ENCODE results near the gene IPO13.

The IPO13 gene

GRCh38 chr1:43992232-43992995 lies 45.7 kb downstream of the IPO13 start:
- no peak for DNase-seq

- DNase-seq: no peak
Measured at GRCh38 chr1:43993206-43993914, 46.6 kb downstream of the IPO13 start.

DNA sequence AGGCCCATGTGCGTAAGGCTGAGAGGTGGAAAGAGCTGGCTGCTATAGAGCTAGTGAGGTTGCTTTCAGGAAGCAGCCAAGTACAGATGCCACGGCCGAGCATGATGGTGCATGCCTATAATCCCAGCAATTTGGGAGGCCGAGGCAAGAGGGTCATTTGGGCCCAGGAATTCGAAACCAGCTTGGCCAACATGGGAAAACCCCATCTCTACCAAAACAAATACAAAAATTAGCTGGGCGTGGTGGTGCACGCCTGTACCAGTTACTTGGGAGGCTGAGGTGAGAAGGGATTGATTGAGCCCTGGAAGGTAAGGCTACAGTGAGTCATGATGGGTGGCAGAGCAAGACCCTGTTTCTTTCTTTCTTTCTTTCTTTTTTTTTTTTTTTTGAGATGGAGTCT lies 47.3 kb downstream of the IPO13 start:
- no peak for DNase-seq

- DNase-seq: no peak
Measured at GRCh38 chr1:43994794-43995790, 48.3 kb downstream of the IPO13 start.

- no peak for DNase-seq
Measured at GRCh38 chr1:43995984-43996732, 49.4 kb downstream of the IPO13 start.

GRCh38 chr1:43996733-43997115 lies 50.0 kb downstream of the IPO13 start:
- no peak for DNase-seq

DNA sequence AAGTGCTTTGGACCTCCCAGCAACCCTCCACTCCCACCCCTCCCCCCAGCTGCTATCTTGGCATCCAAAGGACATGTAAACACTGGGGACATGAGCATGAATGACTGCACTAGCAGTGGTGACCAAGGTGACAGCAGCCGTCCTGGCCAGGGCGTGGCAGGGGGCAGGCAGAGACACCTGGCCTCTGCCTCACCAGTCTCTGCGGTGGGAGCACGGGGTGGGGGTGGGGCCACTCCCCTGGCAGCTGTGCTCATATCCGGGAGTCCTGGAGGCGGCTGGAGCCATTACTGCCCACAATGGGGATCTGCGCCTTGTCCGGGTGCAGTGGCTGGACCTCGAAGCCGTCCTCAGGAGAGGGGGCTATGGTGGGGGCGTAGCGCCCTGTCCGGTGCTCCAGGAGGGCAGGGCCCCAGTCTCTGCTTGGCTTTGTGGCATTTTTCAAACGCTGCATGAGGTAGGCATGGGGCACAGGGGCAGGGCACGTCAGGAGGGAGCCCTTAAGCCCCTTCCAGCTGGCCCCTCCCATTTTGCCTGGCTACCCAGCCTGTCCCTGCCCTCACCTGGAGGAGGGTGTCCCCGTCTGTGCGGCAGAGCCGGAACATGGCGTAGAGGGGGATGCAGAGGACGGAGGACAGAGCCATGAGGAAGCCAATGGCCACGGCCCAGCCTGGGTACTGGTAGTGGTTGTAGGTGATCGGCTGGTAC lies 50.7 kb downstream of the IPO13 start:
- no peak for DNase-seq

DNA sequence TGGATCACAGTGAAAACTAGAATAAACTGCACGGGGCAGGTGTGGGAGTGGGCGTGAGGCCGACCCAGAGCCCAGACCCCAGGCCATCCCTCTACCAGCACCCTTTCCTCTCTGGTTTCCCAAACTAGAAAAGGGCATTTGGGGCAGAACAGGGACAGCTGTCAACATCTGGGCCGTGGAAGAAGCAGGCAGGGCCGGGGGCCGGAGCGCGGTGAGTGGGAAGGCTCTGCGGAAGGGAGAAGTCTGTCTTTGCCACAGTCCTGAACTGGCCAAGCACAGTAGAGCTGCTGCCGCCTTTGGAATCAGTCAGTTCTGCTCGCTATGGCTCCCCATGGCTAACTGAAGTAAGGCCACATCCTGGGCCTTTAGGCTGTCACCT lies 51.2 kb downstream of the IPO13 start:
- DNase-seq: no peak

DNA sequence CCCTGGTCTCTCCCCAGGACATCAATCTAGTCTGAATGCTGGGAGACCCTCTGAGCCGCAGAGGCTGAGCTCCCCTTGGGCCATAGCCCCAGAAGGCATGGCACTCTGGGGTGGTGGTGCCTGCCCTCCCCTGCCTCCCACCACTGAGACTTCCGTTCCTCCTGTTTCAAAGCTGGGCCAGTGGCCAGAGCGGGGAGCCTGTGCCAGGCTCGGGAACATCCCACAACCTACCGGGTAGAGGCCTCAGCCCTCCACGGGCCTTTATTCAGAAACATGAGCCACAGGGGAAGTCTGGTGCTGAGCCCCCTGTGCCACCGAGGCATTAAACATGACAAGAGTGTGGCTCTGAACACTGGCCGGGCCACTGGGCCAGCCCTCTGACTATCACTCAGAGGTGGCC lies 52.7 kb downstream of the IPO13 start:
- no peak for DNase-seq

DNA sequence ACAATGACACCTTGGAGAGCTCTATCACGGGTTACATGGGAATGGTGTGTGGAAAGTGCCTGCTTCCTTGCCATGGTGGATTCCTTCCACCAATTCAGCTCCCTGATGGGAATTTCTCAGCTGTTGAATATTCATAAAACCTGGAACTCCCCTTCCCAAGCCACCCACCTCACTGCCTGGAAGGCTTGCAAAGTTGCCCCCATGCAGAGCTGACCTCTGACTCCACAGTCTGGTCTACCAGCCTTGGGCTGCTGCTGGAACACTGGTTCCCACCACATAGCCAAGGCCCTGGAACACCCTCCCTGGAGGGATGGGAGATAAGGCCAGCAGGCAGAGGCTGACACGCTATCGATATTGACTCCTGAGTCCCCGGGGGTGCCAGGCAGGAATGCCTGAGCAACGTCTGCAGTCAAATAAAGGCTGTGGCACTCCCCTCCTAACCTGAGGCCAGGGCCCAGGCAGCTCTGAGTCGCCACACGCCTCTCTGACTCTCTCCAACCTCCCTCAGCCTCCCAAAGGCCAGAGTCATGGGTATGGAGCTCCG lies 53.4 kb downstream of the IPO13 start:
- no peak for DNase-seq

DNA sequence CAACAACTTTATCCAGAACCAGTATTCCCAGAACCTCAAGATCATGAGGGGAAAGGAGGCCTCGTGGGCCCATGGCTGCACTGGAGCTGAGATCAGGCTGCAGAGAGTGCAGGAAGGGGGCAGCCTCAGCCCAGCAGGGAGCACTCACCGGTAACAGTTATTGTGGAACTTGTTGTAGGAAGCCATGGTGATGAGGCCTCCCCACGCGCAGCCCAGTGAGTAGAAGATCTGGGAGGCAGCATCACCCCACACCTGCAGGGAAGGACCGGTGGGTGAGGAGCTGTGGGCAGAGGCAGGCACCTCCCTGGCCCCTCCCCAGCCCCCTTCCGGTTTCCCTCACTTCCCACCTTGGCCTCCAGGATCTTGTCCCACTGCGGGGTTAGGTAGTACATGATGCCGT lies 55.4 kb downstream of the IPO13 start:
- no peak for DNase-seq

DNA sequence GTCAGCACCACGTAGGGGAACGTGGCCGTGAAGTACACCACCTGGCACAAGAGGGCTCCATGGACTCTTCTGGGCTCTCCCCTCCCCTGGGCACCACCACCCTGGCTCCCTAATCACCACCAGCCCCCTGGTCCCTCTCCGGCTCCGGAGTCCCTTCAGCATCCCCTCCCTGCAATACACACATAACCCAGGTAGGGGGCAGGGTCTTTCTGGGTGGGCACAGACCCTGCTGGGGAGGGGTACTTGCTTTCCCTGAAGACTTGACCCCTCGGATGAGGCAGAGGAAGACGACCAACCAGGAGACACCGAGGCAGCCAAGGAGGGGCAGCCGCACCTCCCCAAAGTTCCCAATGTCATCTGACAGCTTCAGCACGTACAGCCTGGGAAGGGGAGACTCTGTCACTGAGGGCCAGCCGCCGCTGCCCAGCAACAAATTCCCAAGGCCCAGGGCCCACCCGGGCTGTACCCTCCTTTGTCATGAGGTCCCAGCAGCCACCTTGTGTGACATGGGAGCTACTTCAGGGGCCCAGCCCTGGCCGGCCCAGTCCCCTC lies 55.9 kb downstream of the IPO13 start:
- no peak for DNase-seq

DNA sequence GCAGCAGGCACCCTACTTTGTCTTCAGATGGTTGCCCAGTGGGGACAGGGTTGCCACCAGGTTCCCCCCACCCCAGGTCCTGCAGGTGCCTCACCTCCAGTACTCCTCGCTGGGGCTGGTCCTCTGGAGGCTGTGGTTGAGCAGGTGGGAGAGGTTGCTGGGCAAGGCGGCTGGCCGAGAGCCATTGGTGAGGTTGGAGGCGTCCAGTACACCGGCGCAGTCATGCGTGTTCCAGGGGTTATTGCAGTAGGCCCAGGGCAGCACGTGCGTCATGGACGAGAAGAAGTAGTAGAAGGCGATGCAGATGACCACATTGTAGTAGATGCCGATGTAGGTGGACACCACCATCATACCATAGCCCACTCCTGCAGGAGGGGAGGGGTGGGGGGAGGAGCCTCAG lies 61.5 kb downstream of the IPO13 start:
- no peak for DNase-seq

DNA sequence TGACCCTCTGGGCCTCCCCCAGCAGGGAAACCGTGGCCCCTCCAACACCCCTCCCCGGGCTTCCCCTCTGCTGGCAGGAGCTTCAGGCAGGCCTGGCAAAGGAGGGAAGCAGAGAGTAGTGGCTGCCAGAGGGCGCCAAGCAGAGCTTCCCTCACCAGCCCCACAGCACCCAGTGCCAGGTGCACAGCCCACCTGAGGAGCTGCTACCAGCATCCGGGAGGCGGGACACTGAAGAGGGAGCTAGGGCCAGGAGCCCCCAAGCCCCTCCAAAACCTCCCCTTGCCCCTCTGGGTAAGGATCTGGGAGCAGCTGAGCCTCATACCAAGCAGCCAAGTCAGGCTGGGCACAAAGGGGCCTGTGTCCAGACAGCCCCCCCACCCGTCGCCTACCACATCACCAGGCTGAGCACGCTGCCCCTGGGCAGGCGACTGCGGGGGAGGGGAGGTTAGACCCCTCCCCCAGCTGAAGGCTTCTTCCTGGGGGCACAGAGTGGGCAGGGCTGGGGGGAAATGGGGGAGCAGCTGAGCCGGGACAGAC lies 64.3 kb downstream of the IPO13 start:
- no peak for DNase-seq

DNA sequence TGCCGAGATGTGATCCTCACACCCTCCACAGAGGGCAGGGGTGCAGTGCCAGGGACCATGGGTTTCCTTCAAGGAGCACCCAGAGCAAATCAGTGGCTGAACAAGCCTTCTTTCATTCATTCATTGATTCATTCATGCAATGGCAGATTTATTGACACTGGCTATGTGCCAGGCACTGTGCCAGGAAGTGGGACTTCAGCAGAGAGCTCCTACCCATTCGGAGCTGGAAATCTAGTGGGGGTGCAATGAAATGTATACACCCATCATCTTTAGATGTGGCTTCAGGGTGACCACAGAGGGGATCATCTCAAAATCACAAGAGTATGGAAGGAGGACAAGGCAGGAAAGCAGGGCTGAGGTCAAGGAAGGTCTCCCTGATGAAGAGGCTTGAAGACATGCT lies 65.7 kb downstream of the IPO13 start:
- no peak for DNase-seq

- no peak for DNase-seq
Measured at GRCh38 chr1:44012941-44013609, 66.3 kb downstream of the IPO13 start.

DNA sequence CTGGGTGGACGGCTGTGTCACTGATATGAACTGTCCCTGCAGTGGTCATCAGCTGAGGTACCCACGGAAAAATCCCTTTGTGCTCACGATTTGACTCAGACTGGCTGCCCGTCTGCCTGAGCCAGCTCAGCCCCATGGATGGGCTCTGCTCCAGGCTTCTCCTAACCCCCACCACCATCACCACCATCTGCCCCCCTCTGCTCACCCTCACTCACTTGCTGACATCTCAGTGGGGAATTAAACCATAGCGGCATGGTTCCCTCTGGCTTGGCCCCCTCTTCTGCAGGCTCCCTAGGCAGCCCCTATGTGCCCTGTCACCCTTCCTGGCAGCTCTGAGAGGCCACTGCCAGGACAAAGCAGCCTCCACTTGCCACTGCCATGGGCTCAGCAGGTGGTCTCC lies 67.2 kb downstream of the IPO13 start:
- no peak for DNase-seq

DNA sequence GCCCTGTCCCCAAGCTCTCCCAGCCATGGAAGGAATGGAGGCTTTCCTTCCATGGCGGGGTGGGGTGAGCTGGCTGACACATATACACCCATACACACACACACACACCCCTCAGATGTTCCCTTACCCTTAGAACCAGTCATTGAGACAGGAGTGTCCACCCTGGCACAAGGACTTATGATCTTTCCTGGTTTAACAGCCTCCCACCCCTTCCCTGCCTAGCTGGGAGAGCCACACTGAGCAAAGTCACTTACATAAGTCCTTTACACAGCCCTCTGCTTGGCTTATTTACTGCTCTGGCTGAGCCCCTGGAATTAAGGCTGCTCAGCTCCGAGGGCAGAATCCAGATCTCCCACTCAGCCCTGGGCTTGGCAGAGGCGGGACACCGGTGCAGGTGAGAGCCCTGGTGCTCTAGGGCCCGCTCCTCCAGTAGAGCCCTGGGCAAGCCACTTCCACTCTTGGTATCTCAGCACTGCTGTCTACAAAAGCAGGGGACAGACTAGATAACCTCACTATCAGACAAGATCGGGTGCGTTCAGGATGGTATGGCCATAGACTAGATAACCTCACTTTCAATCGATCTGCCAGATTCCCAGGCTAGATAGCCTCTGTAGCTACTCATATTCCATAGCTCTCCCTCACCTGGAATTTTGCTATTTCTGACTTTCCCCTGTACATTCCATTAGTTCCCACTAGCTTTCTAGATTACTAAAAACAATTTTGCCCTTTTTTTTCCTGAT lies 67.8 kb downstream of the IPO13 start:
- no peak for DNase-seq

DNA sequence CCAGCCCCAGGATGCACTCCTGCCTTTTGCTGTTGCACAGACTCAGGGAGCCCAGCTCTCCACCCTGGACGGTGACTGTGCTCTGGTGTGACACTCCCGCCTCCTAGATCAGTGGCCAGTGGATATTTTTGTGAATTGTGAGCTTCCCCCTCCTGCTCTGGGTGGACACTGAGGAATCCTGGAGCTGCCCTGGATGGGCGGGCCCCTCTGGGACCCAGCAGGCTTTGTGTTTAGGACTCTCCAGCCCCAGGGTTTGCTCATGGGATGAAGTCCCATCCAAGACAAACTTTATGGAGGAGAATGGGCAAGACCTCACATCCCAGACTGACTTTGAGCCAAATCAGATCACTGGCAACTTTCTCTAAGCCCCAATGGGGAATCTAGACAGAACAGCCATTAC lies 68.5 kb downstream of the IPO13 start:
- DNase-seq: no peak

All from NCI-H1092 treated with DMSO at 0.1 percent for 48 hours (cell line).